ENCODE results near the gene DOP1A. TPM values are rescaled to one million over a fixed set of nuclear protein-coding genes. Genes with fewer than 3 reads are reported as not detected.

DOP1A gene
- total RNA-seq, 2 donors from 2014 or later = 25.9 to 26.7 TPM

DNA sequence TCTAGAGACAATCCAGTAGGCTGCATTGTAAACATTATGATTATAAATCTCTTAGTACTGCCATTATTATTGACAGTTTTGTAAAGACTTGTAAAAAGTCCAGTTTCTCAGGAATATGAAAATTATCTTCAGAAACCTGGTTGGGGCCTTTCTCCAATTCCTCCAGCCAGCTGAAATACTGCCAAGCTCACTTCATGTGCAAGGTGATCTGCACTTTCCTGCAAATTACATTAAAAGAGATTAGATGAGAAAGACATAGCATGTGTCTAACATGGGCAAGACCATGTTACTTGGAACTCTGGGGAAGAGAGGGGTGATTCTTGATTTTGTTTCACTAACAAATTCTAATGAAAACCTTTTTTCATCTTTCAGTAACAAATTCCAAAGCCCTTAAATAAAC, 101.6 kb downstream of the DOP1A start:
- intact Hi-C loops (cut with DNase I) = no loop called here
- H3K27ac ChIP-seq = no peak overlapping the region
- no peak for ATAC-seq
- DNase-seq = no peak
- H3K27me3 ChIP-seq = no peaks in the 10 kb centered on the region
- no peaks in the 10 kb centered on the region for H3K4me1 ChIP-seq
- no peaks in the 10 kb centered on the region for H3K9me3 ChIP-seq
- peaks cover 5 to 32% of the 10 kb centered on the region in 2 donors for H3K36me3 ChIP-seq (replicated peaks in 1 of 2; ENCODE audit: insufficient read depth in 1 of 2, low read depth in 2 of 2)
- TF ChIP-seq, protein P1, sequence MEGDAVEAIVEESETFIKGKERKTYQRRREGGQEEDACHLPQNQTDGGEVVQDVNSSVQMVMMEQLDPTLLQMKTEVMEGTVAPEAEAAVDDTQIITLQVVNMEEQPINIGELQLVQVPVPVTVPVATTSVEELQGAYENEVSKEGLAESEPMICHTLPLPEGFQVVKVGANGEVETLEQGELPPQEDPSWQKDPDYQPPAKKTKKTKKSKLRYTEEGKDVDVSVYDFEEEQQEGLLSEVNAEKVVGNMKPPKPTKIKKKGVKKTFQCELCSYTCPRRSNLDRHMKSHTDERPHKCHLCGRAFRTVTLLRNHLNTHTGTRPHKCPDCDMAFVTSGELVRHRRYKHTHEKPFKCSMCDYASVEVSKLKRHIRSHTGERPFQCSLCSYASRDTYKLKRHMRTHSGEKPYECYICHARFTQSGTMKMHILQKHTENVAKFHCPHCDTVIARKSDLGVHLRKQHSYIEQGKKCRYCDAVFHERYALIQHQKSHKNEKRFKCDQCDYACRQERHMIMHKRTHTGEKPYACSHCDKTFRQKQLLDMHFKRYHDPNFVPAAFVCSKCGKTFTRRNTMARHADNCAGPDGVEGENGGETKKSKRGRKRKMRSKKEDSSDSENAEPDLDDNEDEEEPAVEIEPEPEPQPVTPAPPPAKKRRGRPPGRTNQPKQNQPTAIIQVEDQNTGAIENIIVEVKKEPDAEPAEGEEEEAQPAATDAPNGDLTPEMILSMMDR (IDR thresholded peaks at IDR 0.05) = no peak
- no peak for TF ChIP-seq POLR2A (IDR thresholded peaks at IDR 0.05)
- H3K4me3 ChIP-seq = no peak overlapping the region

DNA sequence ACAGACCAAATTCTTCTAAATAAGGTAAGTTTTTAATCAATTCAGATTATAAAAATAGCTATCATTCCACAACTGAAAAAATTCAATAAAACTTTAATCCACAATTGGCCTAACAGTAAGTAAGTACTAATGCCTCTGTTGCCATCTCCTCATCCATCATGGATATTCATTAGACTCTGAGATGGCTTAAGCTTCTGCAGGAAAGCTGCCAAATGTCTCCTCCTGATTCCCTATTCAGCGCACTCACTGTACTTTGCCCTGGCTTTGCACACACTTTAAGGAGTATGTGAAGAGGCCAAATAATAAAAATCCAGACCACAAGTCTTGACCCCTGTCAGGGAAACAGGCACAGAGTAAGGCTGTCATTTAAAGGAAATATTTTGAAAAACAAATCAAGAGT, 102.0 kb downstream of the DOP1A start:
- Histone ChIP-seq H3K4me3 (no peak overlapping the region), H3K27ac (no peak overlapping the region), H3K36me3 (replicated peaks in 1 of 2; ENCODE audit: insufficient read depth in 1 of 2, low read depth in 2 of 2) (peaks cover 5 to 29% of the 10 kb centered on the region in 2 donors), H3K9me3 (no peaks in the 10 kb centered on the region), H3K4me1 (no peaks in the 10 kb centered on the region), H3K27me3 (no peaks in the 10 kb centered on the region)
- no peak for DNase-seq
- no peak for ATAC-seq
- TF ChIP-seq POLR2A (IDR thresholded peaks at IDR 0.05) = no peak
- TF ChIP-seq, protein P1 (IDR thresholded peaks at IDR 0.05) = no peak
- intact Hi-C loops (cut with DNase I) = no loop called here
- WGBS, 2 donors = 59 to 61% methylated on average over 1 of the region's 1 CpG

- DNase-seq (no peak), ATAC-seq (no peak)
- Histone ChIP-seq H3K27ac (no peak overlapping the region), H3K27me3 (no peaks in the 10 kb centered on the region), H3K4me1 (no peaks in the 10 kb centered on the region), H3K4me3 (no peak overlapping the region), H3K36me3 (replicated peaks in 1 of 2; ENCODE audit: insufficient read depth in 1 of 2, low read depth in 2 of 2) (peaks cover 5 to 16% of the 10 kb centered on the region in 2 donors), H3K9me3 (no peaks in the 10 kb centered on the region)
- TF ChIP-seq POLR2A (IDR thresholded peaks at IDR 0.05) = no peak
- TF ChIP-seq, protein P1 (IDR thresholded peaks at IDR 0.05) = no peak
- intact Hi-C loops (cut with DNase I) = no loop called here
- WGBS, 2 donors = 89% methylated on average over 4 of the region's 4 CpGs
Measured at GRCh38 chr6:83176246-83176645, 108.8 kb downstream of the DOP1A start.

DNA sequence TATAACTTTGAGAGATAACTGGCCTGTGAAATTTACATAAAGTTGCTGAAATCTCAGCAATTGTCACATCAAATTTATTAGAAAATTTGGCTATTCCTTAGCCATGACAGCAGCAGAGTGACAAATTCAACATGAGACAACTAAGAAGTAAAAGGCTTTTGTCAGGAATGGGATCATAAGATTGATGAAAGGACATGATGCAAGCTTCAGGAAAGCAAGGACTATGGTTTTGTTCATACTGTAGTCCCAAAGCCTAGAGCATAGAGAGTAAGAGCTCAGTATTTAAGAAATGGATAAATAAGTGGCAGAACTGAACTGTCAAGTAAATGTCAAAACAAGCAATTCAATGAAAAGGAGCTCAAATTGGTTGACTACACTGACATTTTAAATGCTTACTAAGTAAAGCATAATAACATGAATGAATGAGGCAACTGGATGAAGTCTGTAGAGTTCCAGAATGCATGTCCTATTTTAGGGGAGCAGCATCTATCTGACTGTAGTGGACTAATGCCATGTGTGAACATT, 113.0 kb downstream of the DOP1A start:
- Histone ChIP-seq H3K4me3 (no peak overlapping the region), H3K4me1 (peaks cover 4% of the 10 kb centered on the region), H3K36me3 (replicated peaks in 1 of 2; ENCODE audit: insufficient read depth in 1 of 2, low read depth in 2 of 2) (peaks cover 4 to 18% of the 10 kb centered on the region in 2 donors), H3K27me3 (no peaks in the 10 kb centered on the region), H3K27ac (no peak overlapping the region), H3K9me3 (no peaks in the 10 kb centered on the region)
- intact Hi-C loops (cut with DNase I) = no loop called here
- no peak for ATAC-seq
- no peak for DNase-seq
- TF ChIP-seq, protein P1 (IDR thresholded peaks at IDR 0.05) = no peak
- TF ChIP-seq POLR2A (IDR thresholded peaks at IDR 0.05) = no peak

DNA sequence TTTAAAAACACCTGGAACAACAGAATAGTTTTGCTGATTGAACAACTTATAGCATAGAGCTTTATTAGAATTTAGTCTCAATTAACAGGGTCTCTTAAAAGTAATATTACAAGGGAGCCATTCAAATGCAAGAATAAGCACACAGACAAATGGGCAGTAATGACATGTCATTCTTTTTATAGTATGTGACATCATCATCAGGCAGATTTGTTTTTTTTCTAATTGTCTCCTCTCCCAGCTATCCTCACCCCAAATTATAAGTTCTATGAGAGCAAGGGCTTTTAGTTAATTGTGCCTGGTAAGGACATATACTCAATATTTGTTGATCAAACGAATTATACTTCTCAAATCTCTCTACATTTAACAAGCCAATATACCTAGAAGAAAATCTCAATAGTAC, 114.6 kb downstream of the DOP1A start:
- Histone ChIP-seq H3K9me3 (no peaks in the 10 kb centered on the region), H3K4me3 (no peak overlapping the region), H3K4me1 (peaks cover 6% of the 10 kb centered on the region), H3K27me3 (no peaks in the 10 kb centered on the region), H3K27ac (no peak overlapping the region), H3K36me3 (replicated peaks in 1 of 2; ENCODE audit: insufficient read depth in 1 of 2, low read depth in 2 of 2) (peaks cover 4 to 21% of the 10 kb centered on the region in 2 donors)
- intact Hi-C loops (cut with DNase I) = no loop called here
- WGBS, 2 donors = 47 to 54% methylated on average over 1 of the region's 1 CpG
- no peak for DNase-seq
- no peak for ATAC-seq
- TF ChIP-seq, protein P1 (IDR thresholded peaks at IDR 0.05) = no peak
- TF ChIP-seq POLR2A (IDR thresholded peaks at IDR 0.05) = no peak

All from body of pancreas (tissue), 4 donors.